Suprapubic skin (tissue), 4 donors: ENCODE data around the gene TRIM3. TPM values are rescaled to one million over a fixed set of nuclear protein-coding genes. Genes with fewer than 3 reads are reported as not detected.

Source experiments
- DNase-seq, 2 donors: peaks; one replicate each; pipeline ENCODE4 v3.0.0-alpha.2; 2019; ENCODE audit warnings: low spot score in 2 of 2
- H3K27ac ChIP-seq: fragments of 200-600 bp; sonication (generic); one replicate; pipeline ENCODE4 v1.5.1; 2019
- H3K27me3 ChIP-seq: fragments of 200-600 bp; sonication (generic); one replicate; pipeline ENCODE4 v1.5.1; 2019
- H3K36me3 ChIP-seq: fragments of 200-600 bp; sonication (generic); one replicate; pipeline ENCODE4 v1.5.1; 2019
- H3K4me1 ChIP-seq: fragments of 200-600 bp; sonication (generic); one replicate; pipeline ENCODE4 v1.5.1; 2019
- H3K4me3 ChIP-seq: fragments of 200-600 bp; sonication (generic); one replicate; pipeline ENCODE4 v1.5.1; 2019; ENCODE audit warnings: mild to moderate bottlenecking
- H3K9me3 ChIP-seq: fragments of 200-600 bp; sonication (generic); one replicate; pipeline ENCODE4 v1.5.1; 2019
- CTCF ChIP-seq, 2 donors: fragments of 200-600 bp in 1 of 2; fragments of 450-650 bp in 1 of 2; sonication (generic) in 1 of 2; IDR thresholded peaks; one replicate each; pipeline ENCODE4 v1.5.1; 2016 to 2019; ENCODE audit warnings: antibody characterized with exemption in 2 of 2, mild to moderate bottlenecking in 1 of 2, moderate library complexity in 1 of 2
- EP300 ChIP-seq: sonication (generic); formaldehyde crosslinking; IDR thresholded peaks from one replicate; pipeline ENCODE4 v1.6.1; 2017; ENCODE audit warnings: antibody characterized with exemption
- POLR2A ChIP-seq, 2 donors: fragments of 450-650 bp; IDR thresholded peaks; one replicate each; pipeline ENCODE4 v1.6.1; 2017; ENCODE audit warnings: antibody characterized with exemption in 2 of 2, mild to moderate bottlenecking in 2 of 2, moderate library complexity in 2 of 2
- POLR2AphosphoS5 ChIP-seq, 3 donors: sonication (generic); formaldehyde crosslinking; IDR thresholded peaks; one replicate each; pipeline ENCODE4 v1.6.1; 2017; ENCODE audit warnings: antibody characterized with exemption in 3 of 3
- WGBS: methylation state at CpG from one replicate; pipeline ENCODE4 v1.1.5; 2018; 5-methylcytosine and 5-hydroxymethylcytosine counted together
- total RNA-seq, 4 donors: library from RNA; depleted of rRNA; stranded (reverse); fragments of >200 nt; gene quantifications; one replicate each; pipeline ENCODE4 v1.1.0, GENCODE V29; 2016

Gene TRIM3
- total RNA-seq, 4 donors from 2014 or later: 20.0 to 40.2 (median 32.2) TPM

GRCh38 chr11:6419009-6419631 lies 54.6 kb downstream of the TRIM3 start, which contains the start of gene APBB1:
TSS of gene APBB1 (minus strand) at chr11:6419094. CDS start at chr11:6411347, 7,747 bp downstream.
- Histone ChIP-seq H3K4me3 (peak within 1 kb of the TSS; percentile 98), H3K9me3 (no peaks in the 10 kb centered on the region), H3K4me1 (peaks cover 24% of the 10 kb centered on the region), H3K36me3 (no peaks in the 10 kb centered on the region), H3K27ac (peak within 1 kb of the TSS; percentile 89), H3K27me3 (no peaks in the 10 kb centered on the region)
- TF ChIP-seq POLR2A (IDR thresholded peaks at IDR 0.05) (peak in 1 of 2 donors; percentile 15), CTCF (IDR thresholded peaks at IDR 0.05) (no peak), EP300 (no peak), POLR2AphosphoS5 (IDR thresholded peaks at IDR 0.05) (no peak)
- under 1% methylated on average over 33 of the region's 75 CpGs for WGBS
- peak in 1 of 2 donors; percentile 73 for DNase-seq

- peaks cover 24% of the 10 kb centered on the region for H3K4me1 ChIP-seq
- 0% methylated on average over 1 of the region's 38 CpGs for WGBS
- DNase-seq: peak in 1 of 2 donors; percentile 67
Observed at GRCh38 chr11:6418557-6419008, 55.2 kb downstream of the TRIM3 start.

GRCh38 chr11:6417907-6418556 lies 55.7 kb downstream of the TRIM3 start:
- Histone ChIP-seq H3K27me3 (no peaks in the 10 kb centered on the region), H3K27ac (peak overlapping the region; percentile 89), H3K4me1 (peaks cover 24% of the 10 kb centered on the region), H3K36me3 (no peaks in the 10 kb centered on the region), H3K4me3 (peak overlapping the region; percentile 98), H3K9me3 (no peaks in the 10 kb centered on the region)
- TF ChIP-seq POLR2A (IDR thresholded peaks at IDR 0.05): no peak
- TF ChIP-seq EP300: no peak
- no peak for TF ChIP-seq CTCF (IDR thresholded peaks at IDR 0.05)
- no peak for TF ChIP-seq POLR2AphosphoS5 (IDR thresholded peaks at IDR 0.05)
- DNase-seq: no peak
- whole genome bisulfite sequencing: 20% methylated on average over 7 of the region's 7 CpGs

More at GRCh38 chr11:6418557-6419008, 55.2 kb downstream of the TRIM3 start:
- TF ChIP-seq CTCF (IDR thresholded peaks at IDR 0.05): no peak
- no peak for TF ChIP-seq EP300
- TF ChIP-seq POLR2AphosphoS5 (IDR thresholded peaks at IDR 0.05): no peak
- no peak for TF ChIP-seq POLR2A (IDR thresholded peaks at IDR 0.05)
- H3K27me3 ChIP-seq: no peaks in the 10 kb centered on the region
- H3K9me3 ChIP-seq: no peaks in the 10 kb centered on the region
- H3K27ac ChIP-seq: peak overlapping the region; percentile 89
- H3K4me3 ChIP-seq: peak overlapping the region; percentile 98
- no peaks in the 10 kb centered on the region for H3K36me3 ChIP-seq

- peaks cover 4% of the 10 kb centered on the region for H3K36me3 ChIP-seq
- no peak for TF ChIP-seq CTCF (IDR thresholded peaks at IDR 0.05)
- TF ChIP-seq POLR2AphosphoS5 (IDR thresholded peaks at IDR 0.05): no peak
- TF ChIP-seq POLR2A (IDR thresholded peaks at IDR 0.05): no peak
- TF ChIP-seq EP300: no peak
- no peak for DNase-seq
- WGBS: 78% methylated on average over 6 of the region's 6 CpGs
- H3K27me3 ChIP-seq: no peaks in the 10 kb centered on the region
- peaks cover 24% of the 10 kb centered on the region for H3K4me1 ChIP-seq
- H3K4me3 ChIP-seq: no peak overlapping the region
- no peaks in the 10 kb centered on the region for H3K9me3 ChIP-seq
- no peak overlapping the region for H3K27ac ChIP-seq
Observed at GRCh38 chr11:6415797-6416196, 57.9 kb downstream of the TRIM3 start.

- no peak overlapping the region for H3K27ac ChIP-seq
- WGBS: 67% methylated on average over 3 of the region's 3 CpGs
- peaks cover 21% of the 10 kb centered on the region for H3K4me1 ChIP-seq
Observed at GRCh38 chr11:6414874-6415328, 58.8 kb downstream of the TRIM3 start.

More at GRCh38 chr11:6414874-6415328, 58.8 kb downstream of the TRIM3 start:
- Histone ChIP-seq H3K4me3 (no peak overlapping the region), H3K27me3 (no peaks in the 10 kb centered on the region), H3K9me3 (no peaks in the 10 kb centered on the region), H3K36me3 (peaks cover 12% of the 10 kb centered on the region)
- TF ChIP-seq POLR2A (IDR thresholded peaks at IDR 0.05): no peak
- no peak for TF ChIP-seq POLR2AphosphoS5 (IDR thresholded peaks at IDR 0.05)
- TF ChIP-seq CTCF (IDR thresholded peaks at IDR 0.05): no peak
- TF ChIP-seq EP300: no peak
- DNase-seq: no peak
